Measurements from ENCODE around the gene GGT5. TPM values are rescaled to one million over a fixed set of nuclear protein-coding genes. Genes with fewer than 3 reads are reported as not detected.
"Not testable (repeated sequence)": the region's sequence is repeated elsewhere in the genome, so short reads cannot be mapped to it uniquely, and the experiment has no call there.

The GGT5 gene
- total and polyA plus RNA-seq, 4 donors = 6.3 to 35.0 (median 20.2) TPM

DNA sequence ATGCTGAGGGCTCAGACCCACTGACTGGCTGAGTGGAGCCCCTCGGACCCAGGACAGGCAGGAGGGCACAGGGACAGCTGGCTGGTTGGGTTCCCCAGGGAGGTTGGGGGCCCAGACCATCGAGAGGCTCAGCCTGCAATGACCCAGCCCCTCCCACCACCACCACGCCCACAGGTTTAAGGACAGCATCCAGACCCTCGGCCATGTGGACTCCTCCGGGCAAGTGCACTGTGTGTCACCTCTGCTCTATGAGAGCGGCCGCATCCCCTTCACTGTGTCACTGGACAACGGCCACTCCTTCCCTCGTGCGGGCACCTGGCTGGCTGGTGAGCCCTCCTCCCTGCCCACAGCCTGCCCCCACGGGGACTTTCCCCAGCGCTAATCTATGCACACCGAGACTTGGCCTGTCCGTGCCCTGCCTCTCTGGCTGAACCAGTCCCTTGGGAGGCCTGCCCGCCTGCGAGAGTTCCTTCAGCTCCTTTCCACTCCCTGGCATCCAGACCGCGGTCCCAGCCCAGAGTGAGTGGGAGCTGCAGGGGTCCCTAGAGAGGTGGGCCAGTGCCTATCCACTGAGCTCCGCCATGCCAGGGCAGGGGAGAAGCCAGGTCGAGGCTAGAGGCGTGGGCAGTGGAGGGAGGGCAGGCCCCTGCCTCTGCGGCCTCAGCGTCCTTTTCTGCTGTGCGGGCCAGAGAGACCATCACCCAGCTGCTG is 61.4 kb downstream of the GGT5 start:
- H3K27ac ChIP-seq (ENCODE audit: low read depth in 1 of 2, low read length in 2 of 2) = no peak overlapping the region
- no peaks in the 10 kb centered on the region for H3K9me3 ChIP-seq (ENCODE audit: control insufficient read depth in 4 of 4, low read length in 3 of 4)
- no peak overlapping the region for H3K9ac ChIP-seq (ENCODE audit: low read depth in 1 of 2, low read length in 2 of 2)
- H3K36me3 ChIP-seq (ENCODE audit: control insufficient read depth in 4 of 4, insufficient read depth in 3 of 4, low read depth in 1 of 4, low read length in 3 of 4) = peaks cover 0 to 1% (median 0%) of the 10 kb centered on the region in 4 donors
- TF ChIP-seq, protein P1, sequence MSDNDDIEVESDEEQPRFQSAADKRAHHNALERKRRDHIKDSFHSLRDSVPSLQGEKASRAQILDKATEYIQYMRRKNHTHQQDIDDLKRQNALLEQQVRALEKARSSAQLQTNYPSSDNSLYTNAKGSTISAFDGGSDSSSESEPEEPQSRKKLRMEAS (IDR thresholded peaks at IDR 0.05) = no peak
- no peak for TF ChIP-seq HNF4A (conservative IDR thresholded peaks at IDR 0.05)
- TF ChIP-seq SP1 (IDR thresholded peaks at IDR 0.05) = no peak
- no peak for TF ChIP-seq JUND (IDR thresholded peaks at IDR 0.05)
- TF ChIP-seq RAD21 (IDR thresholded peaks at IDR 0.05) = no peak
- TF ChIP-seq HNF4G (IDR thresholded peaks at IDR 0.05) = no peak
- TF ChIP-seq, protein P2, sequence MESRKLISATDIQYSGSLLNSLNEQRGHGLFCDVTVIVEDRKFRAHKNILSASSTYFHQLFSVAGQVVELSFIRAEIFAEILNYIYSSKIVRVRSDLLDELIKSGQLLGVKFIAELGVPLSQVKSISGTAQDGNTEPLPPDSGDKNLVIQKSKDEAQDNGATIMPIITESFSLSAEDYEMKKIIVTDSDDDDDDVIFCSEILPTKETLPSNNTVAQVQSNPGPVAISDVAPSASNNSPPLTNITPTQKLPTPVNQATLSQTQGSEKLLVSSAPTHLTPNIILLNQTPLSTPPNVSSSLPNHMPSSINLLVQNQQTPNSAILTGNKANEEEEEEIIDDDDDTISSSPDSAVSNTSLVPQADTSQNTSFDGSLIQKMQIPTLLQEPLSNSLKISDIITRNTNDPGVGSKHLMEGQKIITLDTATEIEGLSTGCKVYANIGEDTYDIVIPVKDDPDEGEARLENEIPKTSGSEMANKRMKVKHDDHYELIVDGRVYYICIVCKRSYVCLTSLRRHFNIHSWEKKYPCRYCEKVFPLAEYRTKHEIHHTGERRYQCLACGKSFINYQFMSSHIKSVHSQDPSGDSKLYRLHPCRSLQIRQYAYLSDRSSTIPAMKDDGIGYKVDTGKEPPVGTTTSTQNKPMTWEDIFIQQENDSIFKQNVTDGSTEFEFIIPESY (IDR thresholded peaks at IDR 0.05) = no peak
- TF ChIP-seq YY1 (IDR thresholded peaks at IDR 0.05) = no peak
- TF ChIP-seq NR2F2 (IDR thresholded peaks at IDR 0.05) = no peak
- DNase-seq (ENCODE audit: low spot score) = no peak
- H3K4me3 ChIP-seq (ENCODE audit: low read depth in 1 of 3, low read length in 3 of 3) = no peak overlapping the region
- H3K27me3 ChIP-seq (ENCODE audit: control insufficient read depth in 4 of 4, insufficient read depth in 4 of 4, low read length in 3 of 4) = no peaks in the 10 kb centered on the region
- WGBS = 89% methylated on average over 24 of the region's 24 CpGs
- H3K4me1 ChIP-seq (ENCODE audit: control insufficient read depth in 4 of 4, insufficient read depth in 4 of 4, low read length in 3 of 4) = peaks cover 0 to 8% (median 6%) of the 10 kb centered on the region in 4 donors

DNA sequence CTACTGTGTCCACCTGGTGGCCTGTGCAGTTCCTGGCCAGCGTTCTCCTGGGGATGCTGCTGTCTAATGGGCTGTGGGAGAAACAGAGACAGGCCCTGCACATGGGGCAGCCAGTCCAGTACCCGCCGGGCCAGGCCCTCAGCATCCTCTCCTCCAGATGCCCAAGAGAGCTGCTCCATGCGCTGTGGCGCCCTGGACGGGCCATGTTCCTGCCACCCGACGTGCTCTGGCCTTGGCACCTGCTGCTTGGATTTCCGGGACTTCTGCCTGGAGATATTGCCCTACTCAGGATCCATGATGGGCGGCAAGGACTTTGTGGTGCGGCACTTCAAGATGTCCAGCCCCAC is 62.0 kb downstream of the GGT5 start:
- not testable (repeated sequence) for DNase-seq (ENCODE audit: low spot score)

DNA sequence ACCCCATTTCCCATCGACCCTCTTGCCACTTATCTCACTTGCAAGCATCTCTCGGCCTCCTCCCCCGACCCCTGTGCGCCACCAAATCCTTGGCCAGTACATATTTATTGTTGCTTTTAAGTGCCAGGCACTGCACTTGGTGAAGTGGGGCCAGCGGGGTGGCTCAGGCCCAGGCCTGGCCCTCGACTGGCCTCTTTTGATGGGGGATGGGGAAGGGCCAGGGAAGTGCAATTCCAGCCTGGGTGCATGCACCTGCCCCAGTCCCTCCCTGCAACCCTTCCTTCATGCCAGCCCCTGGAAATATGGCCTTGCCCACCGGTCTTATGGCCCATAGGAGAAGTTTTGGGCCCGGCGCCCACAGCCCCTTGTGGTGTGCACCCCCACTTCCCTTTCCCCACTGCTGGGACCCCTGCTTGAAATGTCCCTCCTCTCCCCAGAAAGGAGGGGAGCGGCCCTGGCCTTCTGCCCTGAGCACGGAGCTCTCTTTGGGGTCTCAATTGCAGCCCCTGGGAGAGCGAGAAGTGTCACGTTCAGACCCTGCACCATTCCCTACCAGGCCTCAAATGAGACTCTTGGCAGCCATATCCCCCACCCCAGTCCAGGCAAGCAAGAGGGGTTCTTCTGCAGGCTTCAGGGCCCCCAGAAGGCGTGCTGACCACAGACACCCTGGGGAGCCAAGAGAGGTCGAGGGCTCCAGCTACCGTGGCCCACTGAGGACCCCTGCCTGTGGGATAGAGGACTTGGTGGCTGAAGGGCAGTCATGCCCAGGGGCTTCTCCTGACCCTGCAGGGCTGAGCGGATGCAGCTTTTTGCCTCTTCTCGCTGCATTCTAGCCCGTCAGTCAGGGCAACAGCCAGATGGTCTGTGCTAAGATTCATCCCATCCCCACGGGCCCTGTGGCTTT is 62.6 kb downstream of the GGT5 start:
- H3K4me1 ChIP-seq (ENCODE audit: control insufficient read depth in 4 of 4, insufficient read depth in 4 of 4, low read length in 3 of 4) = peaks cover 0 to 8% (median 6%) of the 10 kb centered on the region in 4 donors
- no peak for TF ChIP-seq TAF1 (conservative IDR thresholded peaks at IDR 0.05)
- no peak for TF ChIP-seq GABPA (IDR thresholded peaks at IDR 0.05 in 1 of 2, conservative IDR thresholded peaks at IDR 0.05 in 1 of 2)
- WGBS = 87% methylated on average over 20 of the region's 20 CpGs
- no peak overlapping the region for H3K9ac ChIP-seq (ENCODE audit: low read depth in 1 of 2, low read length in 2 of 2)
- no peak overlapping the region for H3K4me3 ChIP-seq (ENCODE audit: low read depth in 1 of 3, low read length in 3 of 3)
- DNase-seq (ENCODE audit: low spot score) = no peak
- H3K36me3 ChIP-seq (ENCODE audit: control insufficient read depth in 4 of 4, insufficient read depth in 3 of 4, low read depth in 1 of 4, low read length in 3 of 4) = peaks cover 0 to 3% (median under 1%) of the 10 kb centered on the region in 4 donors
- no peak overlapping the region for H3K27ac ChIP-seq (ENCODE audit: low read depth in 1 of 2, low read length in 2 of 2)
- H3K9me3 ChIP-seq (ENCODE audit: control insufficient read depth in 4 of 4, low read length in 3 of 4) = no peaks in the 10 kb centered on the region
- H3K27me3 ChIP-seq (ENCODE audit: control insufficient read depth in 4 of 4, insufficient read depth in 4 of 4, low read length in 3 of 4) = no peaks in the 10 kb centered on the region

More for the DNA sequence above, 62.0 kb downstream of the GGT5 start:
- not testable (repeated sequence) for H3K36me3 ChIP-seq (ENCODE audit: control insufficient read depth in 4 of 4, insufficient read depth in 3 of 4, low read depth in 1 of 4, low read length in 3 of 4); H3K4me3 ChIP-seq (ENCODE audit: low read depth in 1 of 3, low read length in 3 of 3); H3K9ac ChIP-seq (ENCODE audit: low read depth in 1 of 2, low read length in 2 of 2); H3K9me3 ChIP-seq (ENCODE audit: control insufficient read depth in 4 of 4, low read length in 3 of 4); H3K4me1 ChIP-seq (ENCODE audit: control insufficient read depth in 4 of 4, insufficient read depth in 4 of 4, low read length in 3 of 4); H3K27ac ChIP-seq (ENCODE audit: low read depth in 1 of 2, low read length in 2 of 2); H3K27me3 ChIP-seq (ENCODE audit: control insufficient read depth in 4 of 4, insufficient read depth in 4 of 4, low read length in 3 of 4)
- WGBS = 90% methylated on average over 11 of the region's 11 CpGs

All from liver (tissue), 9 donors.